AG04449 (cell line): ENCODE data around the gene TMED4.

Experiments used
- CTCF ChIA-PET: fragments of 350-600 bp; formaldehyde crosslinking; extraction: SDS; loops from one replicate; lab custom pipeline; 2021; ENCODE audit warnings: antibody characterized with exemption; lab: Yijun Ruan, JAX
- POLR2A ChIA-PET: fragments of 400-600, 350-600 bp; formaldehyde crosslinking; extraction: SDS; loops from one replicate; lab custom pipeline; 2020; ENCODE audit warnings: antibody characterized with exemption, inconsistent platforms; lab: Yijun Ruan, JAX
- DNase-seq: peaks from one replicate; pipeline ENCODE4 v3.0.0-alpha.2; 2010; ENCODE audit warnings: low read depth, low spot score
- H3K4me3 ChIP-seq: 2 replicates; pipeline ENCODE4 v1.5.1; 2011; ENCODE audit warnings: low read depth, mild to moderate bottlenecking, control low read depth, low read length
- CTCF ChIP-seq: IDR thresholded peaks from one replicate; pipeline ENCODE4 v1.5.1; 2011; ENCODE audit warnings: mild to moderate bottlenecking, moderate library complexity, low read length, control low read depth, inconsistent platforms; ENCODE audit not compliant: insufficient read depth; ENCODE audit errors: missing control alignments

Gene TMED4

DNA sequence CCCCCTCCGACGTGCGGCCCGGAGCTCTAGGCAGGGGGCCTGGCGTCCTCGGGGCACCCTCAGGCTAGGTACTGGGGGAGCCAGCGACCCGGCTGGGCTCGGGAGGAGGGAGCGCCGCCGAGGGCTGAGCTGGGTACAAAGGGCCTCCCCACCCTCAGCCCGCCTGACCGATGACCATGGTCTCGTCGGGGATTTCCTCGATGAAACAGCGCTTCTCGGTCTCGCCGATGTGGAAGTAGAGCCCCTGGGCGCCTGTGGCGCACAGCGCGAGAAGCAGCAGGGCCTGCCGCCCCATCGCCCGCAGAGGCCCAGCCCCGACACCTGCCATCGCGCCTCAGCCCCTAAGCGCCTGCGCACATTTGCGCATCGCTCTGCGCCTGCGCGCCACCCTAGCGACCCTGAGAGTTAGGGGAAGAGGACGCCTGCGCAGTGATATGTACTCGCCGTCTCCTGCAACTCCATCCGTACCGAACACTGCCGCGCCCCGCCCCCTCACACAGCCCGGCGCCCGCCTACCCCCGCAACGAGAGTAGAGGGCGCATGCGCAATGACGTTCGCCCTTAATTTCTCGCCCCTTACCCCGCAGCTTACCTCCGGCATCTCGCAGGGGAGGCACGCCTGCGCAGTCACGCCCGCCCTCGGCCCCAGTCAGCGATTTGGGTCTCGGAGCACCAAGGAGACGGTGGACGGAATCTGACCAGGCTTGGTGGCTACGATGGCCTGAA lies at the start of gene TMED4:
TMED4 (minus strand) TSS at position 353 of the 725 bp plus-strand sequence; CDS start at position 328, 25 bp downstream.
- ChIA-PET CTCF (interaction anchor here (0.7 to 2.6 kb wide), 11 partner anchors 9 to 554 kb away, joined by 3 to 9 read pairs (median 4); partner anchors contain the start of gene DDX56), POLR2A (interaction anchor here (0.5 to 1.5 kb wide), 9 partner anchors 25 to 303 kb away, joined by 3 to 8 read pairs (median 3); partner anchors contain the start of genes H2AZ2 and OGDH)
- TF ChIP-seq CTCF: no peak
- DNase-seq: peak; percentile 83
- H3K4me3 ChIP-seq: peak within 1 kb of the TSS; percentile 94

DNA sequence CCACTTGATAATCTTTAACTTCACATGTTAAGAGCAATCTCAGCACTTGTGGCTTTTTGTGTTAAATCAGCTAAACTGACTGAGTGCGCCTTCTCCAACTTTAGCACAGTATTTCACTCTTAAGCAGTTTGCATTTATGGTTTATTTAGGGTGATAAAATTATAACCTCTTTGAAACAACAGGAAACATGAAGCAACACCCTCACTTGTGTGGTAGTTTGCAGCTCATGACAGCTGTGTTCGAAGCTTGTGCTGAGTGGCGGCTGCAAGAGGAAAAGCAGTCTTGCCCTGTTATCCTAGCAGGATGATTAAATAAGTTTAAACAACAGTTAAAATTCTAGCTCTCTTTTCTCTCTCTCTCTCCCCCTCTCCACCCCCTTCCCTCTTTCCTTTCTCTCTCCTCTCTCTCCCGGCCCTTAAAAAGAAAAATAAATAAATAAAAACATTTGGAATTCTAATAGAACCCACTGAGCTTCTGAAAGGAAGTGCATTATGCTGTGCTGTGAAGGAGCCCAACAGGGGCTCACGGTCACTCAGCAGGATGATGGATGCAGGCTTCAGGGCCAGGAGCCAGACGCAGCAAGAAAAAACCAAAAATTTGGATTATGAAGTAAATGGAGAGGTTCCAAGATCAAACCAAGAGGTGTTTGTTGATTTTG lies 49.6 kb upstream of the TMED4 start:
- CTCF ChIA-PET: interaction anchor here (0.9 to 1.4 kb wide), 3 partner anchors 8 to 215 kb away, joined by 3 read pairs; no protein-coding TSS in a partner anchor

DNA sequence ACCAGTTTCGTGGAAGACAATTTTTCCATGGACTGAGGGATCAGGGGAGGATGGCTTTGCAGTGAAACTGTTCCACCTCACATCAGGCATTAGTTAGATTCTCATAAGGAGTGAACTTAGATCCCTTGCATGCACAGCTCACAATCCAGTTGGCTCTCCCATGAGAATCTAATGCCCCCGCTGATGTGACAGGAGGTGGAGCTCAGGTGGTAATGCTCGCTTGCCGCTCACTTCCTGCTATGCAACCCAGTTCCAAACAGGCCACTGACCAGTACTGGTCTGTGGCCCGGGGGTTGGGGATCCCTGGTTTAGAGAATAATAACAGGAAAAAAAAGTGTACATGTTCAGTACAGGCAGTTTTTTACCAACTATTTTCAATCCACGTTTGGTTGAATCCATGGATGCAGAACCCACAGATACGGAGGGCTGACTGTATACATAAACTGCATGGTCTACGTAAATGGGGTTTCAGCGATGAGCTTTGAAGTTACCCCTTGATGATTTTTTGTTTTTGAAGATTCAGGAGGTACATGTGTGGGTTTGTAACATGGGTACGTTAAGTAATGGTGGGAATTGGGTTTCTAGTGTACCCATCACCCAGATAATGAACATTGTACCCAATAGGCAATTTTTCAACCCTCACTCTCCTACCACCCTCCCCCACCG lies 48.9 kb upstream of the TMED4 start:
- ChIA-PET CTCF (interaction anchor here (0.9 to 1.4 kb wide), 3 partner anchors 9 to 216 kb away, joined by 3 read pairs; no protein-coding TSS in a partner anchor), POLR2A (no interaction called here)
- TF ChIP-seq CTCF: no peak
- H3K4me3 ChIP-seq: no peak overlapping the region
- no peak for DNase-seq

More for the DNA sequence above, 49.6 kb upstream of the TMED4 start:
- POLR2A ChIA-PET: no interaction called here
- no peak overlapping the region for H3K4me3 ChIP-seq
- no peak for TF ChIP-seq CTCF
- no peak for DNase-seq

DNA sequence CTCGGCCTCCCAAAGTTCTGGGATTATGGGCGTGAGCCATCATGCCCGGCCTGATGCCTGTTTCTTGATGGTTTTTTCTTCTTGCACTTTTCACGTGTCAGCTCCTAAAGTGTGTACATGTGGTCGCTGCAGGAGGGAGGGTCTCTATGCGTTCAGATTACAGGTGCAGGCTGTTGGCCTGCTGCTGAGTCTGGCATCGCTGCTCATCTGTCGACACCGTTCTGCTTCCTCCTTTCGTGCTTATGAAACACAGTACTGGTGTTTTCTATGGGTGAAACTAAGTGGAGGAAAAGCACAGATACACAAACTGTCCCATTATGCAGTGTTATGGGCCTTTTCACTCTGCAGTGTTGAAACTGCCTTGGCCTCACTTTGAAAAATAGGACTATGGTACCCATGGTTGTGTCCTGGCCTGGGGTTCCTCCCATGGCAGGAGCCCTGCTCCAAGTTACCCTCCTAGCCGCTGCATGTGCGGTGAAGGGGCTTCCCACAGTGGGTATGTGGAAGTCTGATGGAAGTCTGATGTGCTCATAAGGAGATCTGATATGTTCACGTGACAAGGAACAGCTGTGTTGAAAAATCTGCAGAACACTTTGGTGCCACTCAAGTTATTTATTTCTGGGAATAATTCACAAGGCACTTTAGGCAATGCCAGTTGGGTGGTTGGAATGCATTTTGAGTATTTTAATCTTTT lies 47.9 kb upstream of the TMED4 start:
- no peak for TF ChIP-seq CTCF
- ChIA-PET CTCF (interaction anchor here (1.4 kb wide), 1 partner anchor 217 kb away, joined by 3 read pairs; no protein-coding TSS in a partner anchor), POLR2A (no interaction called here)
- no peak overlapping the region for H3K4me3 ChIP-seq
- no peak for DNase-seq

DNA sequence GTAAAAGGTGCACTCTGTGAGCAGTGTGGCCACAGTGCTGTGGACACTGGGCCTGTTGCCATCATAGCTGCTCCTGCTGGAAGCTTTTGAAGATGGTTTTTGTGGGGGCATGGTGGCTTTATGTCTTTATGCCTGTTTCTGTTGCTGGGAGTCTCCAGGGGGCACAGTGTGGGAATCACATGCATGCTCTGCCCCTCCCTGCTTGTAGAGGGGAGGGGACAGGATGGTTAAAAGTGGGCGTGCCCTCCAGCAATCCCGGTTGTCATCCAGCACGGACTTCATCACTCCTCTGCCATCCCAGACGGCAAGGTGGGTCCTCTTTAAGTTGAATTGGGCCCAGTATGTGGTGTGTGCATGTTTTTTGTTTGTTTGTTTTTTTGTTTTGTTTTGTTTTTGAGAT lies 44.6 kb upstream of the TMED4 start:
- no peak for TF ChIP-seq CTCF
- ChIA-PET CTCF (interaction anchor here (1.4 kb wide), 1 partner anchor 8 kb away, joined by 4 read pairs; no protein-coding TSS in a partner anchor), POLR2A (no interaction called here)
- no peak overlapping the region for H3K4me3 ChIP-seq
- DNase-seq: no peak
